T-helper 2 cell treated with Interferon-gamma antibody and Interleukin-4, amounts not matched to agents 5 μg/mL and 100 μg/mL, for 36 hours (primary cell): ENCODE measurements around the gene DCAF4L1.
A peak's percentile ranks its signal among the peaks of the same experiment; 100 is the strongest.

Experiments
- DNase-seq: peaks from one replicate; pipeline ENCODE4 v3.0.0; 2021; ENCODE audit warnings: low spot score
- H3K27ac Mint-ChIP-seq: one replicate; pipeline ENCODE4 v1.8.0; 2021; ENCODE audit warnings: mild to moderate bottlenecking, mixed read lengths
- H3K27me3 Mint-ChIP-seq: one replicate; pipeline ENCODE4 v1.8.0; 2021; ENCODE audit warnings: low read depth, mixed read lengths
- H3K36me3 Mint-ChIP-seq: one replicate; pipeline ENCODE4 v1.8.0; 2021; ENCODE audit warnings: low read depth, mixed read lengths
- H3K4me1 Mint-ChIP-seq: one replicate; pipeline ENCODE4 v1.8.0; 2021; ENCODE audit warnings: low read depth, mixed read lengths
- H3K4me3 Mint-ChIP-seq: one replicate; pipeline ENCODE4 v1.8.0; 2022; ENCODE audit warnings: mild to moderate bottlenecking, moderate library complexity, mixed read lengths
- H3K9me3 Mint-ChIP-seq: one replicate; pipeline ENCODE4 v1.8.0; 2021; ENCODE audit warnings: mixed read lengths

The DCAF4L1 gene, protein sequence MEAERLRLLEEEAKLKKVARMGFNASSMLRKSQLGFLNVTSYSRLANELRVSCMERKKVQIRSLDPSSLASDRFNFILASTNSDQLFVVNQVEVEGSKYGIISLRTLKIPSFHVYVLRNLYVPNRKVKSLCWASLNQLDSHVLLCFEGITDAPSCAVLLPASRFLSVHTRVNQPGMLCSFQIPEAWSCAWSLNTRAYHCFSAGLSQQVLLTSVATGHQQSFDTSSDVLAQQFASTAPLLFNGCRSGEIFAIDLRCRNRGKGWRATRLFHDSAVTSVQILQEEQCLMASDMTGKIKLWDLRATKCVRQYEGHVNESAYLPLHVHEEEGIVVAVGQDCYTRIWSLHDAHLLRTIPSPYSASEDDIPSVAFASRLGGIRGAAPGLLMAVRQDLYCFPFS

DNA sequence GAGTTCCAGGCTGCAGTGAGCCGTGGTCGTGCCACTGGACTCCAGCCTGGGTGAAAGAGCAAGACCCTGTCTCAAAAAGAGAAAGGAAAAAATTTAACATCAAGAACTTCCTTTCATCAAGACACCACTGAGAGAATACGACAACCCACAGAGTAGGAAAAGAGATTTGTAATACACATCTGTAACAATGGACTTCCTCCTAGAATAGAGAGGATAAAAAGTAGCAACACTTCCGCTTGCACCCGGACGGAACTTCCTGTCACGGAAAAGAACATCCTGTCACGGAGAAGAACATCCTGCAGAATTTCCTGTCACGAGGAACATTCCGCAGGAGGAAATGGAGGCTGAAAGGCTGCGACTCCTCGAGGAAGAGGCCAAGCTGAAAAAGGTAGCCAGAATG is at the start of gene DCAF4L1:
Gene DCAF4L1, plus strand, starts transcription at position 301 of the 400 bp plus-strand sequence. Its CDS starts 37 bp downstream, at position 338.
- no peaks in the 10 kb centered on the region for H3K27me3 Mint-ChIP-seq
- no peak within 1 kb of the TSS for H3K27ac Mint-ChIP-seq
- peaks cover 3% of the 10 kb centered on the region for H3K4me1 Mint-ChIP-seq
- H3K9me3 Mint-ChIP-seq = no peaks in the 10 kb centered on the region
- H3K4me3 Mint-ChIP-seq = no peak within 1 kb of the TSS
- no peak for DNase-seq
- H3K36me3 Mint-ChIP-seq = no peaks in the 10 kb centered on the region

GRCh38 chr4:41932988-41933387 is 48.6 kb upstream of the DCAF4L1 start:
- Mint-ChIP-seq H3K9me3 (peaks cover 6% of the 10 kb centered on the region), H3K4me3 (no peak overlapping the region), H3K27ac (no peak overlapping the region), H3K4me1 (peaks cover 38% of the 10 kb centered on the region), H3K27me3 (peaks cover 10% of the 10 kb centered on the region), H3K36me3 (peaks cover 19% of the 10 kb centered on the region)
- DNase-seq = no peak

GRCh38 chr4:41933997-41934503 is 47.5 kb upstream of the DCAF4L1 start:
- Mint-ChIP-seq H3K4me1 (peaks cover 44% of the 10 kb centered on the region), H3K27me3 (peaks cover 4% of the 10 kb centered on the region), H3K27ac (no peak overlapping the region)

DNA sequence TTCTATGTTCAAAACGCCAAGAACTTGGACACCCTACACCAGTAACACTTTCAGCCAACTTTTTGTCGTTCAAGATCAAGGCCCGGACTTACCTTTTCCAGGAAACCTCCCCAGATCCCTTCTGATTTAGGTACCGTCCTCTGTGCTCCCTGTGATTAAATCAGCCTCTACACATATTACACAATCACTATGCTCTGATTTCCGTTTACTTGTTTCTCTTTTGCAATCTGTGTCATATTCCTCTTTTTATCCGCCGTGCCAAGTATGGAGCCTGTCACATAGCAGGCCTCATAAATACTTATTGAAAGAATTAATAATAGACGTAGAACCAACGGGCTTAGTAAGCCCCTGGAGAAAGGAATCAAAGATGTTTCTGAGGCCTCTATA is 47.0 kb upstream of the DCAF4L1 start:
- H3K27me3 Mint-ChIP-seq = peaks cover under 1% of the 10 kb centered on the region
- DNase-seq = no peak
- peak overlapping the region; percentile 83 for H3K27ac Mint-ChIP-seq

More at GRCh38 chr4:41933997-41934503, 47.5 kb upstream of the DCAF4L1 start:
- H3K9me3 Mint-ChIP-seq = peaks cover 6% of the 10 kb centered on the region
- DNase-seq = no peak
- H3K4me3 Mint-ChIP-seq = peak overlapping the region; percentile 99
- H3K36me3 Mint-ChIP-seq = peaks cover 23% of the 10 kb centered on the region

GRCh38 chr4:41934901-41935651 is 46.5 kb upstream of the DCAF4L1 start, which contains the start of gene TMEM33:
TMEM33 (plus strand) TSS chr4:41935429; CDS start chr4:41935485, 56 bp downstream.
- H3K36me3 Mint-ChIP-seq = peaks cover 26% of the 10 kb centered on the region
- peaks cover 47% of the 10 kb centered on the region for H3K4me1 Mint-ChIP-seq
- DNase-seq = peak; percentile 71
- peak within 1 kb of the TSS; percentile 83 for H3K27ac Mint-ChIP-seq
- H3K9me3 Mint-ChIP-seq = peaks cover 6% of the 10 kb centered on the region
- H3K4me3 Mint-ChIP-seq = peak within 1 kb of the TSS; percentile 99
- H3K27me3 Mint-ChIP-seq = no peaks in the 10 kb centered on the region

More for the DNA sequence above, 47.0 kb upstream of the DCAF4L1 start:
- peaks cover 23% of the 10 kb centered on the region for H3K36me3 Mint-ChIP-seq
- H3K9me3 Mint-ChIP-seq = peaks cover 6% of the 10 kb centered on the region
- peak overlapping the region; percentile 99 for H3K4me3 Mint-ChIP-seq
- H3K4me1 Mint-ChIP-seq = peaks cover 44% of the 10 kb centered on the region

- DNase-seq = peak; percentile 36
- Mint-ChIP-seq H3K4me3 (peak overlapping the region; percentile 99), H3K27ac (peak overlapping the region; percentile 83), H3K36me3 (peaks cover 26% of the 10 kb centered on the region), H3K4me1 (peaks cover 47% of the 10 kb centered on the region), H3K9me3 (peaks cover 6% of the 10 kb centered on the region), H3K27me3 (no peaks in the 10 kb centered on the region)
These were observed 45.9 kb upstream of the DCAF4L1 start for GRCh38 chr4:41935652-41936021.

GRCh38 chr4:41939016-41939626 is 42.4 kb upstream of the DCAF4L1 start:
- no peak for DNase-seq
- no peak overlapping the region for H3K27ac Mint-ChIP-seq
- H3K4me1 Mint-ChIP-seq = peaks cover 41% of the 10 kb centered on the region
- H3K4me3 Mint-ChIP-seq = no peak overlapping the region
- peaks cover 41% of the 10 kb centered on the region for H3K36me3 Mint-ChIP-seq
- H3K27me3 Mint-ChIP-seq = no peaks in the 10 kb centered on the region
- peaks cover 6% of the 10 kb centered on the region for H3K9me3 Mint-ChIP-seq

- H3K27ac Mint-ChIP-seq = no peak overlapping the region
- H3K4me1 Mint-ChIP-seq = peaks cover 29% of the 10 kb centered on the region
These were observed 40.7 kb upstream of the DCAF4L1 start for GRCh38 chr4:41940834-41941233.

GRCh38 chr4:41943506-41943905 is 38.0 kb upstream of the DCAF4L1 start:
- Mint-ChIP-seq H3K4me3 (no peak overlapping the region), H3K36me3 (peaks cover 38% of the 10 kb centered on the region), H3K9me3 (no peaks in the 10 kb centered on the region), H3K4me1 (peaks cover 12% of the 10 kb centered on the region), H3K27ac (no peak overlapping the region), H3K27me3 (no peaks in the 10 kb centered on the region)
- DNase-seq = no peak

More at GRCh38 chr4:41940834-41941233, 40.7 kb upstream of the DCAF4L1 start:
- Mint-ChIP-seq H3K9me3 (no peaks in the 10 kb centered on the region), H3K36me3 (peaks cover 39% of the 10 kb centered on the region), H3K27me3 (no peaks in the 10 kb centered on the region), H3K4me3 (no peak overlapping the region)
- DNase-seq = no peak

- no peaks in the 10 kb centered on the region for H3K27me3 Mint-ChIP-seq
- no peak overlapping the region for H3K27ac Mint-ChIP-seq
- no peaks in the 10 kb centered on the region for H3K9me3 Mint-ChIP-seq
- H3K4me3 Mint-ChIP-seq = no peak overlapping the region
- peaks cover 38% of the 10 kb centered on the region for H3K36me3 Mint-ChIP-seq
- H3K4me1 Mint-ChIP-seq = peaks cover 8% of the 10 kb centered on the region
- no peak for DNase-seq
These were observed 37.5 kb upstream of the DCAF4L1 start for GRCh38 chr4:41944089-41944488.

DNA sequence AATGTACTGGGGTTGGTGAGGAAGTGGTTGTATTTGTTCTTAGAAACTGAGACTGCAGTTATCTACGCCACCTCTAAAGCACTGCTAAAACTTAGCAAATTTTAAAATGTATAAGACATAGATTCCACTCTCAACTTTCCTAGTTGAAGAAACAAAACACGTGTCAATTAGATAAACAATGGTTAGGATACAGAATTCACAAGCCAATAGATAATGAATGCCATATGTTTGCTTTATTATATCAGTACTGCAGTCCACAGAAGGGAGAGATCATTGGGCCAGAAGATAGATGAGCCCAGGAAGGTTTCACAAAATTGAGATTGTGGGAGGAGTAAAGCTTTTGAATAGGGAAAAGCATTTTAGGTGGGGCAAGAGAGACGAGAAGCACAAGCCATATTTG is 32.0 kb upstream of the DCAF4L1 start:
- no peak overlapping the region for H3K4me3 Mint-ChIP-seq
- no peak overlapping the region for H3K27ac Mint-ChIP-seq
- no peaks in the 10 kb centered on the region for H3K9me3 Mint-ChIP-seq
- DNase-seq = no peak
- H3K36me3 Mint-ChIP-seq = peaks cover 53% of the 10 kb centered on the region
- peaks cover 17% of the 10 kb centered on the region for H3K4me1 Mint-ChIP-seq
- H3K27me3 Mint-ChIP-seq = no peaks in the 10 kb centered on the region

- H3K27ac Mint-ChIP-seq = no peak overlapping the region
- no peaks in the 10 kb centered on the region for H3K27me3 Mint-ChIP-seq
- no peak for DNase-seq
- H3K4me3 Mint-ChIP-seq = no peak overlapping the region
- H3K9me3 Mint-ChIP-seq = no peaks in the 10 kb centered on the region
- no peaks in the 10 kb centered on the region for H3K4me1 Mint-ChIP-seq
- H3K36me3 Mint-ChIP-seq = peaks cover 13% of the 10 kb centered on the region
These were observed 23.9 kb upstream of the DCAF4L1 start for GRCh38 chr4:41957634-41958033.

DNA sequence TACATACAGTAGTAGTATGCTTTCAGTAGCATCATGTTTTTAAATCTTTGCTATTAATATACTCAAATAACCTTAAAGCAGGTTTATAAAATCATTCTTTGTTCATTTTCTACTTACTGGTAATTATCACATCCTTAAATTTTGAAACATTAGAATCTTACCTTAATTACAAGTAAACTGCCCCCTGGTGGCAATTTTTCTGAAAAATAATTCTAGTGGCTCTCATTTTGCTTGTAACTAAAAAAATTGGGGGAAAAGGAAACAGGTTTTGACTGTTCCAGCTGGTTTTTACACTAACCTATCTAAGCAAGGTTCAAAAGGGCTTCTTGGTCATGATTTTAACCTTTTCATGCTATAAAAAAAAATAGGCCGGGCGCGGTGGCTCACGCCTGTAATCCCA is 18.5 kb upstream of the DCAF4L1 start:
- H3K27ac Mint-ChIP-seq = no peak overlapping the region
- H3K4me3 Mint-ChIP-seq = no peak overlapping the region
- H3K36me3 Mint-ChIP-seq = no peaks in the 10 kb centered on the region
- no peaks in the 10 kb centered on the region for H3K4me1 Mint-ChIP-seq
- peaks cover under 1% of the 10 kb centered on the region for H3K9me3 Mint-ChIP-seq
- DNase-seq = no peak
- H3K27me3 Mint-ChIP-seq = no peaks in the 10 kb centered on the region

DNA sequence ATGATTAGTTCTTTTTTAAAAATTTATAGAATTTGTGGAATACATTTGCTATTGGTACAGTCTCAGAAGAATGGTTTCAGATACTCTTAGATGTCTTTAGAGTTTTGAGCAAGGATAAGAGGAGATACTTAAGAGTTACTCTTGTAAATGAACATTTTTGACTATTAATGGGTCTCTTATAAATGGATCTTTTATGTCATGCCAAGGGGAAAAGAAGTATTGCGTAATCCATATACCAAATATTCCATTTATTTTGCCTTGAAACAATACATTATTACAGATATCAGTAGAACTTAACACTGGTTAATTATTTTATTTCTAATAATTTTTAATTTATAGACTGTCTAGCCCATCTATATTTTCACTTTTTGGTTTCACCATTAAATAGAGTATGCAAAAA is 17.2 kb upstream of the DCAF4L1 start:
- Mint-ChIP-seq H3K4me3 (no peak overlapping the region), H3K4me1 (no peaks in the 10 kb centered on the region)
- DNase-seq = no peak

More for the DNA sequence above, 17.2 kb upstream of the DCAF4L1 start:
- no peaks in the 10 kb centered on the region for H3K27me3 Mint-ChIP-seq
- H3K36me3 Mint-ChIP-seq = no peaks in the 10 kb centered on the region
- peaks cover 4% of the 10 kb centered on the region for H3K9me3 Mint-ChIP-seq
- no peak overlapping the region for H3K27ac Mint-ChIP-seq
